ENCODE measurements around the gene KDM5B. TPM values are rescaled to one million over a fixed set of nuclear protein-coding genes. Genes with fewer than 3 reads are reported as not detected.

KDM5B gene
- polyA plus RNA-seq, 3 donors: 3.4 to 12.5 (median 10.6) TPM

DNA sequence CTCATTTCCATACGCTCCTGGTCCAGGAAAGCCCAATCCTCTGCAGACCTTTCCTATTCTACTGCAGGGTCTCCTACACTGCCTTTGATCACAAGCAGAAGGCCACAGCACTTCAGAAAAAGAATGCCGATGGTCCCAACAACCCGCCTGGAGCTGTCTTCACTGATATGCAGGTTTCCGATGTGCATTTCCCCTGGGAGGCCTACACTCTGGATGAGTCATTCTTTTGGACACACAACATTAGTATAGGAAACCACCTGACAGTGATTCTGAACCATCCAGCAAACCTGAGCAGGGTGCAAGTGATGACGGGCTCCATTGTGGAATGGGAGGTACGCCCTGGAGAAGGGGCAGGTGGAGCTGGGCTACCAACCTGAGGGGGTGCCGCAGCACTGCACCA is 17.5 kb upstream of the KDM5B start:
- Mint-ChIP-seq H3K4me1 (peaks cover 6% of the 10 kb centered on the region), H3K9me3 (no peaks in the 10 kb centered on the region), H3K27ac (no peak overlapping the region), H3K4me3 (no peak overlapping the region), H3K27me3 (ENCODE audit: low read depth in 3 of 3) (peaks cover 5% of the 10 kb centered on the region in 3 donors), H3K36me3 (no peaks in the 10 kb centered on the region)
- Histone ChIP-seq H4K20me1 (ENCODE audit: insufficient read depth, low read length) (no peaks in the 10 kb centered on the region), H3K36me3 (replicated peaks in 1 of 2; ENCODE audit: control insufficient read depth in 1 of 2, insufficient read depth in 2 of 2, low read length in 2 of 2) (no peaks in the 10 kb centered on the region), H3K4me1 (ENCODE audit: control insufficient read depth in 1 of 2, insufficient read depth in 2 of 2, low read length in 2 of 2) (no peaks in the 10 kb centered on the region), H3K4me2 (replicated peaks; ENCODE audit: extremely low read depth, low read length, poor library complexity, severe bottlenecking) (no peak overlapping the region), H2AFZ (ENCODE audit: insufficient read depth, low read depth, low read length, poor library complexity, severe bottlenecking) (no peak overlapping the region), H3K9ac (ENCODE audit: insufficient read depth, low read length, poor library complexity, severe bottlenecking) (no peak overlapping the region), H3K4me3 (replicated peaks in 1 of 3; ENCODE audit: low read depth in 2 of 3, low read length in 3 of 3) (no peak overlapping the region), H3K79me2 (ENCODE audit: insufficient read depth, low read length) (no peaks in the 10 kb centered on the region), H3K27me3 (ENCODE audit: control insufficient read depth in 2 of 2, insufficient read depth in 2 of 2, low read length in 2 of 2) (no peaks in the 10 kb centered on the region), H3K9me3 (replicated peaks in 1 of 2; ENCODE audit: control insufficient read depth in 1 of 2, insufficient read depth in 1 of 2, low read length in 2 of 2) (no peaks in the 10 kb centered on the region), H3K27ac (ENCODE audit: low read depth in 1 of 2, low read length in 2 of 2) (no peak overlapping the region)
- TF ChIP-seq, protein P1, sequence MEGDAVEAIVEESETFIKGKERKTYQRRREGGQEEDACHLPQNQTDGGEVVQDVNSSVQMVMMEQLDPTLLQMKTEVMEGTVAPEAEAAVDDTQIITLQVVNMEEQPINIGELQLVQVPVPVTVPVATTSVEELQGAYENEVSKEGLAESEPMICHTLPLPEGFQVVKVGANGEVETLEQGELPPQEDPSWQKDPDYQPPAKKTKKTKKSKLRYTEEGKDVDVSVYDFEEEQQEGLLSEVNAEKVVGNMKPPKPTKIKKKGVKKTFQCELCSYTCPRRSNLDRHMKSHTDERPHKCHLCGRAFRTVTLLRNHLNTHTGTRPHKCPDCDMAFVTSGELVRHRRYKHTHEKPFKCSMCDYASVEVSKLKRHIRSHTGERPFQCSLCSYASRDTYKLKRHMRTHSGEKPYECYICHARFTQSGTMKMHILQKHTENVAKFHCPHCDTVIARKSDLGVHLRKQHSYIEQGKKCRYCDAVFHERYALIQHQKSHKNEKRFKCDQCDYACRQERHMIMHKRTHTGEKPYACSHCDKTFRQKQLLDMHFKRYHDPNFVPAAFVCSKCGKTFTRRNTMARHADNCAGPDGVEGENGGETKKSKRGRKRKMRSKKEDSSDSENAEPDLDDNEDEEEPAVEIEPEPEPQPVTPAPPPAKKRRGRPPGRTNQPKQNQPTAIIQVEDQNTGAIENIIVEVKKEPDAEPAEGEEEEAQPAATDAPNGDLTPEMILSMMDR (IDR thresholded peaks at IDR 0.05): no peak
- 76% methylated on average over 5 of the region's 7 CpGs for WGBS (ENCODE audit: insufficient coverage)
- intact Hi-C loops (cut with micrococcal nuclease): no loop called here
- no peak for DNase-seq

GRCh38 chr1:202821467-202821866 is 13.2 kb upstream of the KDM5B start:
- WGBS (ENCODE audit: insufficient coverage): no CpG with 5 or more reads among the region's 2 CpGs
- TF ChIP-seq, protein P1 (IDR thresholded peaks at IDR 0.05): no peak
- H3K4me1 ChIP-seq (ENCODE audit: control insufficient read depth in 1 of 2, insufficient read depth in 2 of 2, low read length in 2 of 2): no peaks in the 10 kb centered on the region

More at GRCh38 chr1:202821467-202821866, 13.2 kb upstream of the KDM5B start:
- Histone ChIP-seq H2AFZ (ENCODE audit: insufficient read depth, low read depth, low read length, poor library complexity, severe bottlenecking) (no peak overlapping the region), H3K4me3 (replicated peaks in 1 of 3; ENCODE audit: low read depth in 2 of 3, low read length in 3 of 3) (no peak overlapping the region), H3K9me3 (replicated peaks in 1 of 2; ENCODE audit: control insufficient read depth in 1 of 2, insufficient read depth in 1 of 2, low read length in 2 of 2) (no peaks in the 10 kb centered on the region), H3K4me2 (replicated peaks; ENCODE audit: extremely low read depth, low read length, poor library complexity, severe bottlenecking) (no peak overlapping the region), H3K27ac (ENCODE audit: low read depth in 1 of 2, low read length in 2 of 2) (no peak overlapping the region), H3K27me3 (ENCODE audit: control insufficient read depth in 2 of 2, insufficient read depth in 2 of 2, low read length in 2 of 2) (no peaks in the 10 kb centered on the region), H3K79me2 (ENCODE audit: insufficient read depth, low read length) (no peaks in the 10 kb centered on the region), H3K36me3 (replicated peaks in 1 of 2; ENCODE audit: control insufficient read depth in 1 of 2, insufficient read depth in 2 of 2, low read length in 2 of 2) (no peaks in the 10 kb centered on the region), H3K9ac (ENCODE audit: insufficient read depth, low read length, poor library complexity, severe bottlenecking) (no peak overlapping the region), H4K20me1 (ENCODE audit: insufficient read depth, low read length) (no peaks in the 10 kb centered on the region)
- intact Hi-C loops (cut with micrococcal nuclease): no loop called here
- no peak for DNase-seq
- Mint-ChIP-seq H3K4me1 (peaks cover 7% of the 10 kb centered on the region), H3K4me3 (no peak overlapping the region), H3K27me3 (ENCODE audit: low read depth in 3 of 3) (peaks cover 12 to 20% (median 16%) of the 10 kb centered on the region in 3 donors), H3K27ac (no peak overlapping the region), H3K36me3 (no peaks in the 10 kb centered on the region), H3K9me3 (peaks cover 0 to 2% (median 0%) of the 10 kb centered on the region in 7 donors)

Measured in CD14-positive monocyte (primary cell).